T-helper 2 cell treated with Interferon-gamma antibody and Interleukin-4, amounts not matched to agents 5 μg/mL and 100 μg/mL, for 36 hours (primary cell): ENCODE measurements around the gene GAD1.
A peak's percentile ranks its signal among the peaks of the same experiment; 100 is the strongest.

Experiments used
- DNase-seq: peaks from one replicate; pipeline ENCODE4 v3.0.0; 2021; ENCODE audit warnings: low spot score
- H3K27ac Mint-ChIP-seq: one replicate; pipeline ENCODE4 v1.8.0; 2021; ENCODE audit warnings: mild to moderate bottlenecking, mixed read lengths
- H3K27me3 Mint-ChIP-seq: one replicate; pipeline ENCODE4 v1.8.0; 2021; ENCODE audit warnings: low read depth, mixed read lengths
- H3K36me3 Mint-ChIP-seq: one replicate; pipeline ENCODE4 v1.8.0; 2021; ENCODE audit warnings: low read depth, mixed read lengths
- H3K4me1 Mint-ChIP-seq: one replicate; pipeline ENCODE4 v1.8.0; 2021; ENCODE audit warnings: low read depth, mixed read lengths
- H3K4me3 Mint-ChIP-seq: one replicate; pipeline ENCODE4 v1.8.0; 2022; ENCODE audit warnings: mild to moderate bottlenecking, moderate library complexity, mixed read lengths
- H3K9me3 Mint-ChIP-seq: one replicate; pipeline ENCODE4 v1.8.0; 2021; ENCODE audit warnings: mixed read lengths

Gene GAD1

GRCh38 chr2:170822290-170823087 is 5.8 kb downstream of the GAD1 start:
- H3K4me3 Mint-ChIP-seq: peak overlapping the region; percentile 40
- H3K27me3 Mint-ChIP-seq: peaks cover 70% of the 10 kb centered on the region
- peaks cover 36% of the 10 kb centered on the region for H3K4me1 Mint-ChIP-seq
- H3K36me3 Mint-ChIP-seq: peaks cover 17% of the 10 kb centered on the region
- DNase-seq: peak; percentile 26
- H3K9me3 Mint-ChIP-seq: no peaks in the 10 kb centered on the region
- no peak overlapping the region for H3K27ac Mint-ChIP-seq

DNA sequence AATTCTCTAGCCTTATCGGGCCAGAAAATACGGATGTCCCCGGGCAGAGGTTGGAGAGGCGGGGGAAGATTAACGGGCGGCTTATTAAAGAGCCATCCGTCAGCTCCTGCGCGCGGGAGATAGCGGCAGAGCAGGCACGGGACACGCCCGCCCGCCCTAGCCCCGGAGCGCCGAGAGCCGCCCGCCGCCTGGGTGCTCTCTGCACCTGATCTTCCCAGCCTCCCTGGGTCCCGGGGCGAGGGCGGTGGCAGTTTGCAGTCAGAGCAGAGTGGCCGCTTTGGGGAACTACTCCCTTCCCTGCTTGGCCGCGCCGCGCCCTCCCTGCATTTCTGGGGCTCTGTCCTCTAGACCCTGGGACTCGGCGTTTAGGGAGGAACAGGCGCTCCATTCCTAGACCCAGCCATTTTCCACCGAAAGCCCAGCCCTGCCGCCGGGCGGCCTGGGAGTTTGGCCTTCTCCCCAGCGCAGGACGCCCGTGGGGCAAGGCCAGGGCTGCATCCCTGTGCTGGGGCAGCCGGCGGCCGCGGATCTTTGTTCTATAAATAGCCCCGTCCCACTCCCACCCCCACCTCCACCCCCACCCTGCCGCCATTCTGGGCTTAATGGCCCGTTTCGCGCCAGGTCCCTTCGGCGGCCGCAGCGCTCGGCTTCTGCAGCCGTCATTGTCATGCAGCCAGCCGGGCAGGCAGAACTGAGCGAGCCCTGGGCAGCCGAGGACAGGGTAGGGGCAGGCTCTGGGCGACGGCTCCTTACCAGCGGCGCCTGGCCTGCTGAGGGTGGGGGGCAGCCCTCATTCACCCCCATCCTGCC is 6.6 kb downstream of the GAD1 start:
- no peak for DNase-seq
- no peaks in the 10 kb centered on the region for H3K9me3 Mint-ChIP-seq
- H3K27ac Mint-ChIP-seq: no peak overlapping the region
- peaks cover 33% of the 10 kb centered on the region for H3K4me1 Mint-ChIP-seq
- peak overlapping the region; percentile 24 for H3K4me3 Mint-ChIP-seq
- H3K27me3 Mint-ChIP-seq: peaks cover 64% of the 10 kb centered on the region
- H3K36me3 Mint-ChIP-seq: peaks cover 17% of the 10 kb centered on the region

DNA sequence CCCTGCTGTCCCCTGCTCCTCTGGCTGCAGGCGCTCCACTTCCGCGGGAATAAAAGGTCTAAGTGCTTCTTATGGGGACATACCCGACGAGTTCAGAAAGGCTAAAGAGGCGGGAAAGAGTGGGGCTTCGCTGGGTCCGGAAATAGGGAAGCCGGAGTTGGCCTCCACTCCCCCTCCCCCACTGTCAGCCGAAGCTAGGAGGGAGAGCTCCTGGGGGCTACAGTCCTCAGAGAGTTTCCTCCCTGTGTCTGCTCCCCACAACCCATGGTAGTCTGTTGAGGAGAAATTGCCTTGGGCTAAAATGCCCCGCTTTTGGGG is 7.2 kb downstream of the GAD1 start:
- no peak overlapping the region for H3K27ac Mint-ChIP-seq
- DNase-seq: no peak
- H3K9me3 Mint-ChIP-seq: no peaks in the 10 kb centered on the region
- peaks cover 29% of the 10 kb centered on the region for H3K4me1 Mint-ChIP-seq
- no peak overlapping the region for H3K4me3 Mint-ChIP-seq
- H3K27me3 Mint-ChIP-seq: peaks cover 59% of the 10 kb centered on the region
- H3K36me3 Mint-ChIP-seq: peaks cover 17% of the 10 kb centered on the region

DNA sequence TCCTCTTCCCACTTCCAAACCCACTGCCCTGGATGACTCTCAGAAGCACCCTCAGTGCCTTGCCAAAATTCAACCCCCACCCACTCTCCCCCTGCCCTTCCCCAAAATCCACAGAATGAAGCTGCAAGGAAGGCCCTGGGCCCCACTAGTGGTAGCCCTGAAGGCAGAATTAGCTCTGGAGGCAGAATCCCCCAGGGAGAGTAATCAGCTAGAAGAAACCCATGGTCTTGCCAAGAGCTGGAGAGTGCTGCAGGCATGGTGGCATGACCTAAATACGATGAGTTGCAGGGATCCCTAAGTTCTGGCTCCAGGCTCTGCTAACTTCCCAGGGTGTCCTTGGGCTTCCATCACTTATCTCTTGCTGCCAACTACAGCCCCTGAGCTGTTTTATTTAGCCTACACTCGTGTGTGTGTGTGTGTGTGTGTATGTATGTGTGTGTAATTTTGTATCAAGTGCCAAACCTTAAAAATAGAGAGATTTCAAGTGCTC is 7.9 kb downstream of the GAD1 start:
- Mint-ChIP-seq H3K27me3 (peaks cover 52% of the 10 kb centered on the region), H3K4me3 (no peak overlapping the region), H3K9me3 (no peaks in the 10 kb centered on the region), H3K4me1 (peaks cover 25% of the 10 kb centered on the region), H3K27ac (no peak overlapping the region), H3K36me3 (peaks cover 17% of the 10 kb centered on the region)
- DNase-seq: no peak

- Mint-ChIP-seq H3K36me3 (peaks cover 7% of the 10 kb centered on the region), H3K27me3 (peaks cover 24% of the 10 kb centered on the region), H3K9me3 (no peaks in the 10 kb centered on the region), H3K4me1 (peaks cover 2% of the 10 kb centered on the region), H3K4me3 (no peak overlapping the region), H3K27ac (no peak overlapping the region)
- no peak for DNase-seq
Measured at GRCh38 chr2:170827841-170828532, 11.3 kb downstream of the GAD1 start.

DNA sequence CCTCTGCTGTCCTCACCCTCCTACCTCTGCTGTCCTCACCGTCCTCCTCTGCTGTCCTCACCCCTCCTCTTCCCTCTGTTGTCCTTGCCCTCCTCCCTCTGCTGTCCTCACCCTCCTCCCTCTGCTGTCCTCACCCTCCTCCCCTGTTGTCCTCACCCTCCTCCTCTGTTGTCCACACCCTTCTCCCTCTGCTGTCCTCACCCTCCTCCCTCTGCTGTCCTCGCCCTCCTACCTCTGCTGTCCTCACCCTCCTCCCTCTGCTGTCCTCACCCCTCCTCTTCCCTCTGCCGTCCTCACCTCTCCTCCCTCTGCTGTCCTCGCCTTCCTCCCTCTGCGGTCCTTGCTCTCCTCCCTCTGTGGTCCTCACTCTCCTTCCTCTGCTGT is 11.8 kb downstream of the GAD1 start:
- H3K36me3 Mint-ChIP-seq: peaks cover 7% of the 10 kb centered on the region
- H3K4me1 Mint-ChIP-seq: peaks cover 2% of the 10 kb centered on the region
- no peaks in the 10 kb centered on the region for H3K9me3 Mint-ChIP-seq
- H3K27me3 Mint-ChIP-seq: peaks cover 24% of the 10 kb centered on the region
- H3K27ac Mint-ChIP-seq: no peak overlapping the region
- no peak for DNase-seq
- H3K4me3 Mint-ChIP-seq: no peak overlapping the region

- Mint-ChIP-seq H3K36me3 (peaks cover 7% of the 10 kb centered on the region), H3K27me3 (peaks cover 19% of the 10 kb centered on the region), H3K27ac (no peak overlapping the region), H3K4me1 (peaks cover 2% of the 10 kb centered on the region), H3K4me3 (no peak overlapping the region), H3K9me3 (no peaks in the 10 kb centered on the region)
- no peak for DNase-seq
Measured at GRCh38 chr2:170829036-170829435, 12.3 kb downstream of the GAD1 start.

DNA sequence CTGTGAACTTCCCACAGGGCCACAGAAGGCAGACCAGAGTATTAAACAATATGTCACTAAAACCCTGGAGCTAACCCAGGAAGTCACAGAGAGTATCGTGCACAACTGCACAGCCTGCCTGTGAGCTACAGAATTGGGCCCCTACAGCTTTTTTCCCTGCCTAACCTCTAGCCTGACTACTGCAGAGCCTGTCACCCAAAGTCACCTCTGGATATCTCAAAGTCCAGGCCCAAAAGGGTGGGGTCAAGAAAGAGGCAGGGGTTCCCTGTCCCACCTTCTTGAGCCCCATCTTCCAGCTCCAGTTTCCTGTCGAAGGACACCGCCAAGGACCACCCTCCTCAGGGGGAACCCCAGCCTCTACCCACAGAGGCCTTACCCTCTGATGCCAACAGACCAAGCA is 13.5 kb downstream of the GAD1 start:
- H3K27me3 Mint-ChIP-seq: peaks cover 8% of the 10 kb centered on the region
- no peak overlapping the region for H3K4me3 Mint-ChIP-seq
- H3K9me3 Mint-ChIP-seq: no peaks in the 10 kb centered on the region
- no peak for DNase-seq
- H3K27ac Mint-ChIP-seq: no peak overlapping the region
- H3K4me1 Mint-ChIP-seq: peaks cover 2% of the 10 kb centered on the region
- peaks cover 4% of the 10 kb centered on the region for H3K36me3 Mint-ChIP-seq

GRCh38 chr2:170831115-170831514 is 14.4 kb downstream of the GAD1 start:
- Mint-ChIP-seq H3K4me1 (peaks cover 1% of the 10 kb centered on the region), H3K36me3 (no peaks in the 10 kb centered on the region), H3K27me3 (peaks cover 4% of the 10 kb centered on the region), H3K9me3 (no peaks in the 10 kb centered on the region), H3K4me3 (no peak overlapping the region), H3K27ac (no peak overlapping the region)
- DNase-seq: no peak

DNA sequence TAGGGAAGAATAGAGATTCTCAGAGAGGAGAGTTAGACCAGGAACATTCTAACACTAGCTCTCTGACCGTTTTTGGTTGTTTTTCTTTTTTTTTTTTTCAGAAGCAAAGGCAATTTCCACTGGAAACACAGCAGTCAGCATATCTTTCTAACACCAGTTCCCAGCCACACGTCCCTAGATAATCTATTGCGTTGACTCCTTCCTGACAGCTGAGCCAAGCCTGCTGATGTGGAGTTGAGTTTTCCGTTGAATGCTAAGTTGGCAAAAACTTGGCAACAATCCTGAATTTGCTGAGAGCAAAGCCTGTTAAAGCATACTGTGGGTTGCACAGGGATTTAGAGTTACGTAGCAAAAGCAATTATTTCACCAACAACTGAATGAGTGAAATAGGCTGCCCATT is 19.3 kb downstream of the GAD1 start:
- Mint-ChIP-seq H3K4me1 (no peaks in the 10 kb centered on the region), H3K4me3 (no peak overlapping the region), H3K27me3 (no peaks in the 10 kb centered on the region), H3K9me3 (no peaks in the 10 kb centered on the region), H3K36me3 (peaks cover 10% of the 10 kb centered on the region), H3K27ac (no peak overlapping the region)
- no peak for DNase-seq

- Mint-ChIP-seq H3K36me3 (peaks cover 14% of the 10 kb centered on the region), H3K4me1 (peaks cover 21% of the 10 kb centered on the region), H3K9me3 (no peaks in the 10 kb centered on the region), H3K27ac (no peak overlapping the region), H3K4me3 (no peak overlapping the region), H3K27me3 (no peaks in the 10 kb centered on the region)
- no peak for DNase-seq
Measured at GRCh38 chr2:170840717-170841210, 24.1 kb downstream of the GAD1 start.

DNA sequence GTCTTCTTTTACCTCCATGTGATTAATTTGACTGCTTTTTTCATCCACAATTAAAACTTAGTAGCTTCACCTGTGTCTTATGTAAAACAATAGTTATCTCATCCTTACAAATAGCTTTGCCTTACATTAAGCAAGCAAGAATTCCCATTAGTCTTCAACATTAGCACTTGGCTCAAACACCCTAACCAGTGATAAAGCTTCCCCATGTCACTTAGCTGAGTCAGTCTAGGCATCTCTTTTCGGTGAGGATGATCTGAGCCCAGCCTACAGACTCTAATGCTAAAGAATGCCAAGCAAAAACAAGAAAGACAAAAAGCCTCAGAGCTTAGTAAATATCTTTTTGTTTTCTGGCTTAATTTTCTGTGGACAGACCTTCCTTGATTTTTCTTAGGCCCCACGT is 26.1 kb downstream of the GAD1 start:
- Mint-ChIP-seq H3K4me1 (peaks cover 21% of the 10 kb centered on the region), H3K36me3 (peaks cover 14% of the 10 kb centered on the region), H3K9me3 (no peaks in the 10 kb centered on the region), H3K27me3 (no peaks in the 10 kb centered on the region), H3K27ac (no peak overlapping the region), H3K4me3 (no peak overlapping the region)
- DNase-seq: no peak

DNA sequence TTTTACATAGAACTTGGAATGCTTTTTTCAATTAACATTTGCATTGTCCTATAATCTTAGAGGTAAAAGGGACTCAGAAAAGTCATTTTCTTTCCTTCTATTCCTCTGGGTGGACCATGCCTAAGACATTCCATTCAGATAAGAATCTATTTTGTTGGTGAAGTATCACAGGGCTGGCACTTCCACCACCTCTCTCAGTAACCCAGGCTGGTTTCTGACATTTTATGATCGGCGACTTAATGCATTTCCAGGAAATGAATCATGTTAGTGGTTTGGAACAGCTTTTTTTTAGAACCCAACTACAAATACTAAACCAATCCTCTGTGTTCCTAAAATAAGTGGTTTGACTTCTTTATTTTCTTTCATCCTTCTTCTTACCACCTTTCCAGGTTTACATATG is 27.0 kb downstream of the GAD1 start:
- Mint-ChIP-seq H3K36me3 (peaks cover 10% of the 10 kb centered on the region), H3K27me3 (no peaks in the 10 kb centered on the region), H3K4me3 (peak overlapping the region; percentile 54), H3K9me3 (no peaks in the 10 kb centered on the region), H3K27ac (no peak overlapping the region), H3K4me1 (peaks cover 21% of the 10 kb centered on the region)
- peak; percentile 37 for DNase-seq

DNA sequence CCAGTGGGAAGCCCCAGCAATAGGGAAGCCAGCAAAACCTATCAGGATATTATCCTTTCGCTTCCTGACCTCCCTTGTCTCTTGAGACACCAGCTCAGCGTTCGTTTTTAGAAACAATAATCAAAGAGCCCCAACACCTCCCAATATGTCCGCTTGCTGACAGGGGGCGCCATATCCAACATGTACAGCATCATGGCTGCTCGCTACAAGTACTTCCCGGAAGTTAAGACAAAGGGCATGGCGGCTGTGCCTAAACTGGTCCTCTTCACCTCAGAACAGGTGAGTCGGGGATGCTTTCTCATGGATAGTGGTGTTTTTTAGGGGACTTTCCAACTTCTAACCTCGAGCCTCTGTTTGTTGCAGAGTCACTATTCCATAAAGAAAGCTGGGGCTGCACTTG is 28.7 kb downstream of the GAD1 start:
- Mint-ChIP-seq H3K27ac (no peak overlapping the region), H3K4me3 (no peak overlapping the region), H3K4me1 (peaks cover 21% of the 10 kb centered on the region), H3K36me3 (peaks cover 13% of the 10 kb centered on the region), H3K9me3 (no peaks in the 10 kb centered on the region), H3K27me3 (no peaks in the 10 kb centered on the region)
- no peak for DNase-seq
